Liver (tissue), 3 donors: Measurements from ENCODE around the gene DAPK2.

Experiments
- CTCF ChIP-seq: fragments of 150-350 bp; IDR thresholded peaks from 2 replicates; pipeline ENCODE4 v1.5.1; 2017; ENCODE audit warnings: improper control_type of control experiment, low read depth, low read length; ENCODE audit not compliant: missing input control
- EGR1 ChIP-seq, 2 donors: IDR thresholded peaks; 2 replicates each; pipeline ENCODE4 v1.6.1; 2016 to 2018; ENCODE audit warnings: antibody characterized with exemption in 2 of 2, low read depth in 2 of 2
- RAD21 ChIP-seq, 2 donors: IDR thresholded peaks; 2 replicates each; pipeline ENCODE4 v1.6.1; 2016; ENCODE audit warnings: antibody characterized with exemption in 2 of 2, mild to moderate bottlenecking in 2 of 2
- REST ChIP-seq: IDR thresholded peaks from 2 replicates; pipeline ENCODE4 v1.6.1; 2016; ENCODE audit warnings: antibody characterized with exemption, mild to moderate bottlenecking
- donor health status: healthy.
- donor health status: healthy.

- no peak for TF ChIP-seq CTCF
- TF ChIP-seq EGR1 (IDR thresholded peaks at IDR 0.05; ENCODE audit: low read depth in 2 of 2): no peak
- no peak for TF ChIP-seq RAD21 (IDR thresholded peaks at IDR 0.05)
- TF ChIP-seq REST: no peak
Measured at GRCh38 chr15:64029633-64030032, 16.7 kb downstream of the DAPK2 start.
